Astrocyte of the cerebellum (primary cell): Measurements from ENCODE around the gene SIRT1.
"Not testable (repeated sequence)": the region's sequence is repeated elsewhere in the genome, so short reads cannot be mapped to it uniquely, and the experiment has no call there.

ENCODE experiments used
- DNase-seq: peaks from one replicate; pipeline ENCODE4 v3.0.0-alpha.2; 2011; ENCODE audit warnings: low read depth
- H3K4me3 ChIP-seq: 2 replicates; pipeline ENCODE4 v1.5.1; 2011; ENCODE audit warnings: mild to moderate bottlenecking, low read depth, low read length, moderate library complexity
- in situ Hi-C: cut with HindIII; loops from 2 replicates; pipeline ENCODE4 v1.10.0; 2017; ENCODE audit warnings: low sequenced_read_pairs
- TF ChIP-seq, protein P1 (sequence below): IDR thresholded peaks from 2 replicates; pipeline ENCODE4 v1.5.1; 2012; ENCODE audit warnings: low read length, low read depth, moderate library complexity, mild to moderate bottlenecking; ENCODE audit errors: missing control alignments

The SIRT1 gene

DNA sequence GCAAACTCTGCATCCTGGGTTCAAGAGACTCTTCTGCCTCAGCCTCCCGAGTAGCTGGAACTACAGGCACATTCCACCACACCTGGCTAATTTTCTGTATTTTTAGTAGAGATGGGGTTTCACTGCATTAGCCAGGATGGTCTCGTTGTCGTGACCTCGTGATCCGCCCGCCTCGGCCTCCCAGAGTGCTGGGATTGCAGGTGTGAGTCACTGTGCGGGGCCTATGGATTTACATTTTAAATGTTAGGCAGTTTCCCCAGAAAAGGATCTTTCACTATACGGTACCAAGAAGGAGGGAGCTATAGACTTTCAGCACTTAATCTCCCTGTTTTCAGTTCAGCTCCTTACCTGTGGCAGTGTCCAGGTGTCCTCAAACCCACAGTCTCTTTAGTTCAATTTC is 50.8 kb downstream of the SIRT1 start:
- no peak overlapping the region for H3K4me3 ChIP-seq
- TF ChIP-seq, protein P1, sequence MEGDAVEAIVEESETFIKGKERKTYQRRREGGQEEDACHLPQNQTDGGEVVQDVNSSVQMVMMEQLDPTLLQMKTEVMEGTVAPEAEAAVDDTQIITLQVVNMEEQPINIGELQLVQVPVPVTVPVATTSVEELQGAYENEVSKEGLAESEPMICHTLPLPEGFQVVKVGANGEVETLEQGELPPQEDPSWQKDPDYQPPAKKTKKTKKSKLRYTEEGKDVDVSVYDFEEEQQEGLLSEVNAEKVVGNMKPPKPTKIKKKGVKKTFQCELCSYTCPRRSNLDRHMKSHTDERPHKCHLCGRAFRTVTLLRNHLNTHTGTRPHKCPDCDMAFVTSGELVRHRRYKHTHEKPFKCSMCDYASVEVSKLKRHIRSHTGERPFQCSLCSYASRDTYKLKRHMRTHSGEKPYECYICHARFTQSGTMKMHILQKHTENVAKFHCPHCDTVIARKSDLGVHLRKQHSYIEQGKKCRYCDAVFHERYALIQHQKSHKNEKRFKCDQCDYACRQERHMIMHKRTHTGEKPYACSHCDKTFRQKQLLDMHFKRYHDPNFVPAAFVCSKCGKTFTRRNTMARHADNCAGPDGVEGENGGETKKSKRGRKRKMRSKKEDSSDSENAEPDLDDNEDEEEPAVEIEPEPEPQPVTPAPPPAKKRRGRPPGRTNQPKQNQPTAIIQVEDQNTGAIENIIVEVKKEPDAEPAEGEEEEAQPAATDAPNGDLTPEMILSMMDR = no peak
- DNase-seq = no peak
- in situ Hi-C loops = no loop called here

DNA sequence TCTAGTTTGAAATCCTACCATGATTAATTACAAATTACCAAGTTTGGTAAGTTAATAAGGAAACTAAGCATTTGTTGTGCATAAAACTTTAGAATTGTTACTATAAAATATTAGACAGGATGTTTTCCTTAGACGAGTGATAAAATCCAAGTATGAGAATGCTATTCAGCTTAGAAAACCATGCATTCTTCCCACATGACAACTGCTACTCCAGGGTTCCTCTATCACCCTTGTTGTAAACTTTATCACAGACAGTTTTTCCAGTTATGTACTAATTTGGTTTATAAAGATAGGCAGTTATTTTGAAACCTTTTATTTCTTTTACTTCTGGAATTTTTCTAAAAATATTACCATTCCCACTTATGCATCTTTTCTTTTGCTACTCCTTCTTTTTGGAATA is 52.0 kb downstream of the SIRT1 start:
- TF ChIP-seq, protein P1 = no peak
- in situ Hi-C loops = no loop called here
- H3K4me3 ChIP-seq = no peak overlapping the region
- no peak for DNase-seq

DNA sequence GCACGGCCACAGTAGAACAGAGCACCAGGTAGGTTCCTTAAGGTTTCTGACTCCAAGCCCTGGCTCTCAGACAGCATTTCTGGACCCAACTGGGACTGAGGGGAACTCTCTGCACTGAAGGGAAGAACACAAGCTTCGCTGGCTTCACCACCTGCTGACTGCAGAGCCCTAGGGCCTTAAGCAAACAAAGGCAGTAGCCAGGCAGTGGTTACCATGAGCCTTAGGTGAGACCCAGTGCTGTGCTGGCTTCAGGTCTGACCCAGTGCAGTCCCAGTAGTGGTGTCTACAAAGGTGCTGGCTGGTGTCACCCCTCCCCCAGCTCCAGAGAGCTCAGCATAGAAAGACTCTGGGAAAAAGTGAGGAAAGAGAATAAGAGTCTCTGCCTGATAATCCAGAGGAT is 59.5 kb downstream of the SIRT1 start:
- no peak for DNase-seq
- no peak overlapping the region for H3K4me3 ChIP-seq
- in situ Hi-C loops = no loop called here
- TF ChIP-seq, protein P1 = no peak

DNA sequence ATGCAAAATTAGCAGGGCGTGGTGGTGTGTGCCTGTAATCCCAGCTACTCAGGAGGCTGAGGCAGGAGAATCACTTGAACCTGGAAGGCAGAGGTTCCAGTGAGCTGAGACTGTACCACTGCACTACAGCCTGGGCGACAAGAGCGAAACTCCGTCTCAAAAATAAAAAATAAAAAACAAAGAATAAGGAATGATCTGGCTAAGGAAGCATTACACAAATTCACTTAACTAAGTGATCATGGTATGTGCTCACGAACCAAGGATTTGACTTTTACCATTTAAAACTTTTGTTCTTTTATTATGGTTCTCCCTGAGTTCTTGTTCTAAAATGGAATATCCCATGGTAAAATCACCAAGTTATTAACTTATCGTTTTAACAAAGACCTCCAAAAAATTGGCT is 71.2 kb downstream of the SIRT1 start:
- in situ Hi-C loops = loop anchor here (5.0 kb wide), 2 partner anchors 57 to 97 kb away; no protein-coding TSS in a partner anchor
- H3K4me3 ChIP-seq = no peak overlapping the region
- DNase-seq = no peak
- TF ChIP-seq, protein P1 = no peak

DNA sequence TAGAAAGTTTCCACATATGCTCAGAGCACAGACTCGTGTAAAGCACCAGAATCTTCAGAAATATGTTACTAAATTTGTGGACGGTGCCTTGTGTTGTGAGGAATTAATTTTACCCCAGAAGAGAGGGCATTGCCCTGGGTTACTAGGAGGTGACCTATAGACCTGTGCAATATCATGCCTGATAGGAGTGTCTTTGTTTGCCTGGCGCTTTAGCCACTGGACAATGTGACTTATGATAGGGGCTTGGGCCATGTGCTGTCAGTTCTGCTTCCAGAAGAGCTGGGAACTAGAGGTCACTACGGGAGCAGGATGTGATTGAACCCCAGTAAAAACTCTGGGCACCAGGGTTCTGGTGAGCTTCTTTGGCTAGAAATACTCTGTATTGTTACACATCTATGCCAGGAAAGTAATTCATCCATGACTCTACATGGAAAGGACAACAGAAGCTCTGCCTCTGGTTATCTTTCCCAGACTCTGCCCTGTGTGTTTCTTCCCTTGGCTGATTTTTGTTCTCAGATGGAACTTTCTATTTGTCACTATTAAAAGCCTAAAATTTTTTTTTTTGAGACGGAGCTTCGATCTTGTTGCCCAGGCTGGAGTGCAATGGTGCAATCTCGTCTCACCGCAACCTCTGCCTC is 75.5 kb downstream of the SIRT1 start:
- H3K4me3 ChIP-seq = no peak overlapping the region
- in situ Hi-C loops = loop anchor here (5.0 kb wide), 2 partner anchors 52 to 92 kb away; no protein-coding TSS in a partner anchor
- TF ChIP-seq, protein P1 = no peak
- DNase-seq = no peak

DNA sequence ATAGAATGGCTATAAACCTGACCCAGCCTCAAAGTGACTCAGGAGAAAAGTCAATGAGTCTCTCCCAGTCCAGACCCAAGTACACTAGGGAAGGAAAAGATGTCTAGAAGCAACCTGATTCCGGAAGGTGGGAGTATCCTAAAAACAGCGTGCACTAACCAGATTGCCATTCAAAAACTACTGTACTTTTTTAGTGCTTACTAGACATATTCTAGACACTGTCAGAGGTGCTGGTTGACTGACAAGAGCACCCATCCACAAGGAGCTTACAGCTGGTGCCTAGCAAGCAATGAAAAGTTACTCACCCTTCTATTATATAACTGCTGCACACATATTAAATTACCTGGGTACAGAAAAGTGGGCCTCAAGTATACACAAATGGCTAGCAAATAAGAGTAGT is 81.0 kb downstream of the SIRT1 start:
- TF ChIP-seq, protein P1 = no peak
- DNase-seq = no peak
- no peak overlapping the region for H3K4me3 ChIP-seq
- in situ Hi-C loops = no loop called here

DNA sequence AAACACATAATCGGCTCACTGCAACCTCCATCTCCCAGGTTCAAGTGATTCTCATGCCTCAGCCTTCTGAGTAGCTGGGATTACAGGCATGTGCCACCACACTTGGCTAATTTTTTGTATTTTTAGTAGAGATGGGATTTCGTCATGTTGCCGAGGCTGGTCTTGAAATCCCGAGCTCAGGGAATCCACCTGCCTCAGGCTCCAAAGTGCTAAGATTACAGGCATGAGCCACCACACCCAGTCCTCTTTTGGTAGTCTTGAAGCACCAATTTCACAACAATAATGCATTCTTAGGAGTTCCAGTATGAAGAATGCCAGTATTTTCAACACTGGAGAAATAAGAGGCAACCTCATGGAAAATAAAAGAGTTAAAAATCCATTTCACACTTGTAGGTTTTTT is 81.6 kb downstream of the SIRT1 start:
- DNase-seq, in situ Hi-C loops, H3K4me3 ChIP-seq: not testable (repeated sequence)
